AG10803 (cell line): ENCODE results near the gene SIX2.

Experiments
- DNase-seq: peaks from one replicate; pipeline ENCODE4 v3.0.0; 2010; ENCODE audit warnings: low read depth
- H3K4me3 ChIP-seq: 2 replicates; pipeline ENCODE4 v1.5.1; 2011; ENCODE audit warnings: mild to moderate bottlenecking, low read length, control low read depth
- CTCF ChIP-seq: conservative IDR thresholded peaks from 2 replicates; pipeline ENCODE4 v1.5.1; 2011; ENCODE audit warnings: mild to moderate bottlenecking, low read length, control low read depth, inconsistent platforms

The SIX2 gene

GRCh38 chr2:45009303-45009927 is at the start of gene SIX2:
TSS of gene SIX2 (minus strand) at chr2:45009452. CDS start at chr2:45009110, 342 bp downstream.
- no peak for TF ChIP-seq CTCF
- H3K4me3 ChIP-seq = peak within 1 kb of the TSS; percentile 56

GRCh38 chr2:45055162-45055605 is 45.9 kb upstream of the SIX2 start:
- peak; percentile 17 for DNase-seq
- no peak for TF ChIP-seq CTCF

More at GRCh38 chr2:45009303-45009927, at the start of gene SIX2:
- DNase-seq = peak; percentile 87

GRCh38 chr2:45053966-45054365 is 44.7 kb upstream of the SIX2 start:
- H3K4me3 ChIP-seq = no peak overlapping the region
- no peak for DNase-seq
- TF ChIP-seq CTCF = no peak

More at GRCh38 chr2:45055162-45055605, 45.9 kb upstream of the SIX2 start:
- H3K4me3 ChIP-seq = no peak overlapping the region

GRCh38 chr2:45052388-45052928 is 43.2 kb upstream of the SIX2 start:
- no peak overlapping the region for H3K4me3 ChIP-seq
- TF ChIP-seq CTCF = no peak
- no peak for DNase-seq

GRCh38 chr2:45049569-45050336 is 40.5 kb upstream of the SIX2 start:
- no peak for TF ChIP-seq CTCF
- H3K4me3 ChIP-seq = no peak overlapping the region
- no peak for DNase-seq

GRCh38 chr2:45047301-45047700 is 38.0 kb upstream of the SIX2 start:
- TF ChIP-seq CTCF = no peak
- H3K4me3 ChIP-seq = no peak overlapping the region
- DNase-seq = no peak
